Choroid plexus epithelial cell (primary cell): ENCODE measurements around the gene CNOT4.

Source experiments
- DNase-seq: peaks from one replicate; pipeline ENCODE4 v3.0.0-alpha.2; 2010; ENCODE audit warnings: low read depth
- H3K4me3 ChIP-seq: 2 replicates; pipeline ENCODE4 v1.5.1; 2011; ENCODE audit warnings: low read depth, mild to moderate bottlenecking, control low read depth, low read length, moderate library complexity
- CTCF ChIP-seq: conservative IDR thresholded peaks from 2 replicates; pipeline ENCODE4 v1.5.1; 2011; ENCODE audit warnings: low read depth, mild to moderate bottlenecking, control low read depth, inconsistent platforms, low read length, moderate library complexity

CNOT4 gene

GRCh38 chr7:135527025-135527424, 17.1 kb upstream of the CNOT4 start:
- no peak for DNase-seq
- no peak overlapping the region for H3K4me3 ChIP-seq
- no peak for TF ChIP-seq CTCF

- H3K4me3 ChIP-seq = no peak overlapping the region
- no peak for TF ChIP-seq CTCF
- no peak for DNase-seq
Observed at GRCh38 chr7:135525426-135525825, 15.5 kb upstream of the CNOT4 start.

- H3K4me3 ChIP-seq = no peak overlapping the region
- TF ChIP-seq CTCF = no peak
- DNase-seq = no peak
Observed at GRCh38 chr7:135523146-135523545, 13.2 kb upstream of the CNOT4 start.

- H3K4me3 ChIP-seq = no peak overlapping the region
- DNase-seq = no peak
- TF ChIP-seq CTCF = no peak
Observed at GRCh38 chr7:135522509-135522908, 12.6 kb upstream of the CNOT4 start.

GRCh38 chr7:135519871-135520270, 10.0 kb upstream of the CNOT4 start:
- no peak overlapping the region for H3K4me3 ChIP-seq
- no peak for TF ChIP-seq CTCF
- no peak for DNase-seq

- no peak for TF ChIP-seq CTCF
- no peak for DNase-seq
- no peak overlapping the region for H3K4me3 ChIP-seq
Observed at GRCh38 chr7:135519233-135519688, 9.4 kb upstream of the CNOT4 start.

- no peak for DNase-seq
- H3K4me3 ChIP-seq = no peak overlapping the region
- TF ChIP-seq CTCF = no peak
Observed at GRCh38 chr7:135518748-135519147, 8.8 kb upstream of the CNOT4 start.
